Neural progenitor cell (in vitro differentiated cells): Measurements from ENCODE around the gene SNN.

ENCODE experiments used
- CTCF ChIP-seq: fragments of 200-600 bp; sonication (generic); IDR thresholded peaks from 2 replicates; pipeline ENCODE4 v1.5.1; 2017; ENCODE audit warnings: antibody characterized with exemption, mild to moderate bottlenecking
- EZH2 ChIP-seq: fragments of 200-600 bp; sonication (generic); IDR thresholded peaks from 2 replicates; pipeline ENCODE4 v1.6.1; 2017; ENCODE audit warnings: antibody characterized with exemption, mild to moderate bottlenecking, moderate library complexity

- no peak for TF ChIP-seq CTCF
- no peak for TF ChIP-seq EZH2
Observed at GRCh38 chr16:11677451-11677951, 9.2 kb downstream of the SNN start.
